Activated CD4-positive, CD25-positive, alpha-beta regulatory T cell treated with anti-CD3 and anti-CD28 coated beads, Interleukin-2, amount 50 U/mL, for 72 hours (primary cell): ENCODE data around the gene C2orf92.
"Not testable (repeated sequence)": the region's sequence is repeated elsewhere in the genome, so short reads cannot be mapped to it uniquely, and the experiment has no call there.

Source experiments
- DNase-seq: peaks from one replicate; pipeline ENCODE4 v3.0.0; 2021

Gene C2orf92

DNA sequence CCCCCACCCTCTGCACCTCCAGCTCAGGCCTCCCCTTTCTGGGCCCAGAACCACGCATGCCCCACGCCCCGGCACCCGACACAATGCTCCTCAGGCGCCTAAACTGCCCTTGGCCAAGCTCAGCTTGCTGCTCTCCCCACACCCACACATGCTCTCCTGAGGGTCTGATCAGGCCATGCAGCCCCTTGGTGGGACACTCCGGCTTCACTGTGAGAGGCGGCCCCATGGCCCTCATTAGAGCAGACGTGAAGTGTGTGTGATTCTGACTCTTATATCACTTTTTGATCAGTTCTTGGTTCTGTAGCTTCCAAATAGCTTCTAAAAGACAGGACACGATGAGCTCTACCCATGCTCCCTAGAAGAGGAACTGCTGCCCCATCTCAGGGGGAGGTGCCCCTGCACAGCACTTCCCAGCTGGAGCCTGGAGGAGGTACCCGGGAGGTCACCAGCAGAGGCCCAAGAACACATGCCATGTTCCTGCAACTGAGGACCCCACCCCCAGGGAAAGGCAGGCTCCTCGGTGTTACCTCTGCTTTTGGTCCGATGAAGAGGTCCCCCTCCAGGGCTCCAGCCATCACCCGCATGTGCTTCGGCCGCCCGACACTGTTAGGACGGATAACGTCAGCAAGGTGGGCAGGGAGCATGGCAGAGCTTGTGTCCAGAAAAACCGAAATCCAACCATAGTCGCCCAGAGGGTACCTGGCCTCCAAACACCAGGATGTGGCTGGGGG is 9.3 kb upstream of the C2orf92 start:
- DNase-seq, result no peak

DNA sequence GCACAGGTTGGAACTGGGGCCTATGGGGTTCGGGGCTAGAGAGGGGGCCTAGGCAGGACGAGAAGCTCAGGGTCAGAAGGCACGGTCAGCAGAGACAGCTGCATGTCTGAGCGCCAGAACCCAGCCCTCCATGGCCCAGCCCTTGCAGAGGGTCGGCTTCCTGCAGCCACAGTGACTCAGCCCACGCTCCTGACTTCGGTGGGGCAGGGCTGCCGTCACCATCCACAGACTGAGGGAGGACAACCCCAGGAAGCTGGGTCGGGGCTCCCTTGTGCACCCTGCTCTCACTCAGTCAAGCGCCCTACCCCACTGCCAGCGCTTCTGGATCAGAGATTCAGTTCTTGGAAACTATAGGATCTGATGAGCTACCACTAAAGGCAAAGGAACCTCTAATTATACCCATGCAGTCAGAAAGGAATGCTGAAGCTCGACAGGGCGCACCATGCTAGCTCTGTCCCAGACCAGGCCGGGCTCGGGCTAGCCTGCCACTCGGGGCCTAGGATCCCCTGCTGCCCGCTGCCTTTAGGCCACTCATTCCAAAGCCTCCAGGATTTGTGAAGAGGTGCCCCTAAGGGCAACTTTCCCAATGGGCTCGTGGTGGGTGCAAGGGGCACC is 8.6 kb upstream of the C2orf92 start:
- no peak for DNase-seq

DNA sequence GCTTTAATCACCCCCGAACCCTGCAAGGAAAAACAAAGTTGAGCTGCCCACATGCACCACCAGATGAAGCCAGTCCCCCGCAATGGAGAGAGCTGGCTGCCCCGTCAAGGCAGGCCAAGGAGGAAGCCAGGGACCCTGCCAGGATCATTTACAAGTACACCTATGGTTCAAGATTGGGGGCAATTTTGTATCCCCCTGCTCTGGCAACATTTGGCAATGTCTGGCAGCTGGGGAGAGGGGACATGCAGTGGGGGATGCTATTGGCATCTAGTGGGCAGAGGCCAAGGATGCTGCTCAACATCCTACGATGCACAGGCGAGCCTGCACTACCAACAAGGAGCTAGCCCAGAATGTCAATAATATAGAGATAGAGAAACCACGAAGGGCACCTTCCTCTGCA is 7.6 kb upstream of the C2orf92 start:
- no peak for DNase-seq

DNA sequence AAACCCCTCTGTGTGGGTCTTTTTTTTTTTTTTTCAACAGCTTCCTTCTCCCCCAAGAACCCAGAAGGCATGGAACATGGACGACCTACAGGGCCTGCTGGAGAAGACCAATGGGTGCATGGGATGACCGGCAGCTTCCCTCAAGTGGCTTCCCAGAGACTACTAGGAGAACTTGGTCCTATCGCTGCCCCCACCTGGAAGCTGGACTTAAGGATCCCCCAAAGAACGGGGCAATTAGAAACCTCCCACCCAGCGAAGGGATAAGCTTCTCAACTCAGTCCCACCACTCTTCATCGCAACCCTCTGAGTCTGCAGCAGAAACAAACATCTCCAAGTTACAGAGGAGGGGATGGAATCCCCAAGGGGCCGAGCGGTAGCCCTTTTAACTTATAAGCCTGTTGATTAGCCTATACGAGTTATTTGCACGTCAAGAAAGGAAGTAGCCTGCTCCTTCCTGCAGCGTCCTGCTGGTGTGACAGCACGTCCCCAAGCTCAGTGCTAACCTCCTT is 7.1 kb upstream of the C2orf92 start:
- DNase-seq, result no peak

DNA sequence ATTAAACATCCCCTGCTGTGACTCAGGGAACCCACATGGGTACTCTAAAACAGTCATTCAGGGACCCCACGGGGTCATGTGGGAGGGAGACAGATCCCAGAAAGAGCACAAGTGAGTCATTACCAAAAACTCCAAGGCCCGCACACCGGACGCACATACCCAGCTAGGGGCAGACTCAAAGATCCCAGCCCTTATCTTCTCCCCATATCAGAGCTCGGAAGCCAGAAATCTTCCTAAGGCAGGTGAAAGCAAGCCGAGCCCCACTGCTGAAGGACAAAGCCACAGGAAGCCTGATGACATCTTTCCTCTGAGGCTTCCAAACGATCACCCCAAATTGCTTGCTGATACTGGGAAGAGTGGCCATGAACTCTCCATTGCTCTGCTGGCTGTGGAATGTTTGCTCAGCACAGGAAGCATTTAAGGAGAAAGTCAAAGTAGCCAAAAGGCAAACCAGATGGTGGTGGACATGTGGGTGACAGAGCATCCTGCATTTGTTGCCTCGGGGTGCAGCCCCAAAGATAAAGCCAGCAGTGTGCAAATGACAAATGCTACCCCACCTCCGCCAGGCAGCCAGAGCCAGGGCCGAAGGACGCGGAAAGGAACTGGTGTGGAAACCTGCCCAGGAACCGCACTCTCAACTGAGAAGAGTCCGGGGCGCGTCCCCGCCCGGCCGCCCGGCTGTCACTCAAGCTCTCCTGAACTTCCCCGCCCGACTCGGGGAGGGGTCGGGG is 6.5 kb upstream of the C2orf92 start:
- peak; percentile 73 for DNase-seq

DNA sequence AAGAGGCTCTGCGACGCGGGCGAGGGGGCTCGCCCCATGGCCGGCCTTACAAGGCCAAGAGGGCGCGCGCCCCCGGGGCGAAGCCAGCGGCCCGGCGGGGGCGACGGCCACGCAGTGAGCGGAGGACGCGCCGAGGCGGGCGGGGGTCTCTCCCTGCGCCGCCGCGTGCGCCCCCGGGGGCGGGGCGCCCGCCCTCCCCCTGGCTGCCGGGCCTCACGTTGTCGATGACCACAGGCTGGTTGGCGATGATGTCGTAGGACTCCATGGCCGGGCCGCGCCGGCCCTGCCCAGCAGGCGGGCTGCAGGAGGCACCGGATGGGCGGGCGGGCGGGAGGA is 5.9 kb upstream of the C2orf92 start:
- no peak for DNase-seq

DNA sequence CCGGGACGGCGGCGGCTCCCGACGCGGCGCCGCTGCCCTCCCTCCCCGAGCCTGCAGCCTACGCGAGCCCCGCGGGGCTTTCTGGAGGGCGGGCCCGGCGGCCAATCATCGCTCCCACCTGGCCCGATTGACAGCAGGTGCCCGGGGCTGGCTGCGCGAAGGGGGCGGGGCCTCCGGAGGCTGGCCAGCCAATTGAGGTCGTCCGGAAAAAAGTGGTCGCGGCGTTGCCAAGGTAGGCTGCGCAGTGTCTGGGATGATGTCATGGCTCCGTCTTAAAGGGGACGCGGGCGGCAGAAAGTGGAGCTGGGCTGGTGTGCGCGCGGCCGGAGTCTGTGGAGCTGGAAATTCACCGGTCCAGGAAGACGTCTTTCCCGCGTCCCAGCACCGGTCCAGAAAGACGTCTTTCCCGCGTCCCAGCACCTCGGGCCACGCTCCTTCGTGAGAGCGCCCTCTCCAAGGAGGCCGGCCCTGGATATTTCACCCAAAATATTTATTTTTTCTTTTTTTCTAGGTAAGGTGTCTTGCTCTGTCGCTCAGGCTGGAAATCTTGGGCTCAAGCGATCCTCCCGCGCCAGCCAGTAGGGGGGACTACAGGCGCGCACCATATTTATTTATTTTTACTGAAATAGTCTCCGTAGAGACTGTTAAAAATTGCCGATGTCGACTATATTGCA is 5.4 kb upstream of the C2orf92 start, which contains the start of gene ACTR1B:
ACTR1B (minus strand) TSS at position 83 of the 674 bp plus-strand sequence. CDS start 154 bp downstream, outside the sequence.
- DNase-seq, result peak; percentile 96

DNA sequence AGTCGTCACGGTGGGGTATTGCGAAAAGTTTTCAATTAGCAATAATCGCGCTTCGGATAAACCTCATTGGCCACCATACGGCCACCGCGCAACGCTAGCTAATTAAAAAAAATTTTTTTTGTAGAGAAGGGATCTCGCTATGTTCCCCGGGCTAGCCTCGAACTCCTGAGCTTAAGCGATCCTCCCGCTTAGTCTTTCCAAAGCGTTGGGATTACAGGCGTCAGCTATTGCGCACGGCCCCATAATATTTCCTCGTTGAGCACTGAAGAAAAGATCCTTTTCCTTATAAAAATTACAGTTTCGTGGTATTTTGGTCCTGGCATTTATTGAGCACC is 4.9 kb upstream of the C2orf92 start:
- no peak for DNase-seq

DNA sequence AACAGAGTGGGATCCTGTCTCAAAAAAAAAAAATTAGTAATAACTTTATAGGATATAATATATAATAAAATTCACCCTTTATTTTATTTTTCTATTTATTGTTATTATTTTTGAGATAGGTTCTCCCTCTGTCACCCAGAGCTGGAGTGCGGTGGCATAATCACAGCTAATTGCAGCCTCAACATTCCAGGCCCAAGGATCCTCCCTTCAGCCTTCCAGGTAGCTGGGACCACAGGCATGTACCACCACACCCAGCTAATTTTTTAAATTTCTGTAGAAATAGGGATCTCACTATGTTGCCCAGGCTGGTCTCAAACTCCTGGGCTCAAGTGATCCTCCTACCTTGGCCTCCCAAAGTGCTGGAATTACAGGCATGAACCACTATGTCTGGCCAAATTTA is 958 bp downstream of the C2orf92 start:
- DNase-seq, result no peak

DNA sequence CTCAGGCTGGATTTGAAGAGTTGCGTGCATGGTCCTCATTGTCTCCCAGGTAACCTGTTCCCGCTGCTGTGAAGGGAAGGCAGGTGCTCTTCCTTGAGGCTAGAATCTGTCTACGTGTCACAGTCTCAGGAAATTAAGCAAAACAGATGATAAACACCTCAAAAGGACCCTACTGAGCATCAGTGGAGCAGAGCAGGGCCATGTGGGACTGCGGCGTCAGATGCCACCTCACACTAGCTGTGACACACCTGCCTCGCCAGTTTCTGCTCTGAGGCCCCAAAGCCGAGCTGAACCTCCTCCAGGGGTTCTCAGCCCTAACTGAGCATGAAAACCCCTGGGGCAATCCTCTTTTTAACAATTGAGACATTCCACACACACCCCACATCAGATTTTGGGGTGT is 2.0 kb downstream of the C2orf92 start:
- no peak for DNase-seq

DNA sequence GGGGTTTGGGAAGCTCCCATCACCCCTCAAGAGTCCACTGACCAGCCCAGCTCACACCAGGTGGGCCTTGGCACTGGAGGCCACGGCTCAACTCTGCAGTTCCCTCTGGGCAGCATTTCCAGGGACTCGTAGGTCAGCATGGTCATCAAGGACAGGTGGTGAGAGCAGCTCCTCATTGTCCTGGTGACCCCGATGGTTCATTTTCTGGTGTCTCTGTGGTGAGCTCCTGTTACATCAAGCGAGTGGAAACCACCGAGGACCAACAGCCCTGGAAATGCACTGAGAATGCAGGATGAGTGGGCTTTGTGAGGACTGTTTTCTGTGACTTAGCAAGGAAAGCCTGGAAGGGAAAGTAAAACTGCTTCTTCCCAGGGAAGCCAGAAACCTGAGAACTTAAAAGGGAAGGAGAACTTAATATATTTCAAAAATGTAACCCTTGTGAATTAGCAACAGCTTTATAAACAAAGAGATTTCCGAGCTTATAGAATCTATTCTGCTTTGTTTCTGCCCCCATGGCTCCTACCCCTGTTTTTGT is 3.2 kb downstream of the C2orf92 start:
- not testable (repeated sequence) for DNase-seq

DNA sequence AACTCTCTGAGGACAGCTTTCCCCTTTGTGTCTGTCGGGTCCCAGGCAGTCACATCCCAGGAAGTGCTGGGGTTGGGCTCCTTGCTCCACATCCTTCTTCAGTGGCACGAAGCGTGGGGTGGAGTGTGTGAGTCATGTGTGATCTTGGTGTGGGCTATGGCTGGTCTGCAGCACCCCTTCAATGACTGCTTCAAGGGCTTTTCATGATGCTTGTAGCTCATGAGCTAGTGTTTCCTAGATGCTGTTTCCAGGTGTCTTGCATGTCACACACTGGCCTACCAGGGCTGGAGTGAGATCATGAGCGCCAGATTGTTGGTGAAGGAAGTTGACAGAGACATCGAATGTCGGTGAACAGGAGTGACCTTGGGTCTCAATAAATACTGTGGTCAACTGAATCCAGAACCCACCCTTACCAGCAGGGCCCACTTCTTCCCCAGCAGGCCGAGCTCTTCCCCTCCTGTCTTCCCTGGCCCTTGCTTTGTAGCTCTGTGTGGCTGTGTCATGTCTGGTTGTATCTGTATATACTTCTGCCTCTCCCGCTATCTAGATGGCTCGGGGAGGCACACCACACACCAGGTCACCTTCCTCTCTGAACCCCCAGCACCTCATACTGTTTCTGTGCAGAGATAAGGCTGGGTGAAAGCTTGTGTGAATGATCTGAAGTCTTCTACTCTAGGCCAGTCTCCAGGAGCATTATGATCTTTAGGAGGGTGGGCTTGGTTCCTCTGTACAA is 3.8 kb downstream of the C2orf92 start:
- no peak for DNase-seq

DNA sequence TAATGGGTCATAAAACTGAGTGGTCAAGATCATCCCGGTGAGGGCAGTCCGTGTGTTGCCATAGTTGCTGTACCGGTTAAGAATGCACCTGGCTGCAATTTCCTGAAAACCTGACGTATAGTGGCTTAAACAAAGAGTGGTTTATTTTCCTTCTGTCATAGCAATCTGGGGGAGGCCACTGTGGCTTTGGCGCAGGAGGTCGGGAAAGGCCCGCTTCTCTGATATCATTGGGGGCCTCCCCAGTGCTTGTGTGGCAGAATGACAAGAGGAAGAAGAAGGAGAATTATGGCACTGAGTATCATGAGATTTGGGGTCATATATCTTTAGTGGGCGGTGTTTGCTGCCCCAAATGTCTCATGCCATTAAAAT is 4.4 kb downstream of the C2orf92 start:
- no peak for DNase-seq

DNA sequence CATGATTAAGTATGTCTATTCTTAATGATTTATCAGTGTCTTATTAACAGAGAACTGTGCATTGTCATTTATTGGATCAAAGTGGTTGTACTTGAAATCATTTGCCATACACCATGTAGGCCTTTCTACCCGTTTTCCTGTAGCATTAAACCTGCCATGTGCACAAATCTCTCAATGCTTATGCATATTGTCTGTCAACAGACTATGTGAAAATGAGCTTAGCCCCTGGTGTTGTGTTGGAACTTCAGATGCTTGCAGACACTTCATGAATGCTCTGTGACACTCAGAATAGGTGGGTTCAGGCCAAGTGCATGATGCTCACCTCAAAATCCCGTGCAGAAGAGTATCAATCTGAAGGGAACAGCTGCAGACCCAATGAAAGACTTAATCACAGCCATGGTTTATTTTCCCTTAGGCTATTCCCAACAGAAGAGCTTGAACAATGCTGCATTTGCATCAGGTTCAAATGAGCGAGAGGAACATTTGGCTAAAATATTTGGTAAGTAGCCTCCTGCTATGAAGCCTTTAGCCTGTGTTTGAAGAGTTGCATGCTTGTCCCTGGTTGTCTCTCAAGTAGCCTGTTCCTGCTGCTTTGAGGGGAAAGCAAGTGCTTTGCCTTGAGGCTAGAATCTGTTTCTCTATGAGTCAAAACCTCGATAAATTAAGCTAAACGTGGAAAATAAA is 6.1 kb downstream of the C2orf92 start:
- no peak for DNase-seq

DNA sequence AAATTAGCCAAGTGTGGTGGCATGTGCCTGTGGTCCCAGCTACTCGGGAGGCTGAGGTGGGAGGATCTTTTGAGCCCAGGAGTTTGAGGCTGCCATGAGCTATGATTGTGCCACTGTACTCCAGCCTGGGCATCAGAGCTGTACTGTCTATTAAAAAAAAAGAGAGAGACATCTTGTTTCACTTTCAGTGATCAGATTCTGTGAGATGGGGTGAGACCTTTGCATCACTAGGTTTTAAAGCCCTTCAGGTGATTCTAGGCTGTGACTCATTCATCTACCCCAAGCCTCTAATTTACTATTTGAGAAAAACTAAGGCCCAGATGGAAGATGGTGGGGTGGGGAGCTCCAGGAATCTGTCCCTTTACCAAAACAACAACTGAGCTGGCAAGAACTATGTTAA is 7.1 kb downstream of the C2orf92 start:
- DNase-seq, result no peak

DNA sequence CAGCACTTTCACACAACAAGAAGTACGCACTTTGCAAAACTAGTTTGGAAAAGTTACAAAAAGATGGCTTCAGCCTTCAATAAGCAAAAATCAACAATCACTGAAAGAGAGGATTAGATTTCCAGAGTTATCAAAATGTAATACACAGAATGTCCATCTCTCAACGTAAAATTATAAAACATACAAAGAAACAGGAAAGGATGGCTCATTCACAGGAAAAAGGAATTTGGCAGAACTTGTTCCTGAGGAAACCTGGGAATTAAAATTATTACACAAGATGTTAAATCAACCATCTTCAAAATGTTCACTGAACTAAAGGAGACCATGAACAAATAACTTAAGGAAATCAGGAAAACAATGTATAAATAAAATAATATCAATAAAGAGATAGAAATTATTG is 8.0 kb downstream of the C2orf92 start:
- no peak for DNase-seq

DNA sequence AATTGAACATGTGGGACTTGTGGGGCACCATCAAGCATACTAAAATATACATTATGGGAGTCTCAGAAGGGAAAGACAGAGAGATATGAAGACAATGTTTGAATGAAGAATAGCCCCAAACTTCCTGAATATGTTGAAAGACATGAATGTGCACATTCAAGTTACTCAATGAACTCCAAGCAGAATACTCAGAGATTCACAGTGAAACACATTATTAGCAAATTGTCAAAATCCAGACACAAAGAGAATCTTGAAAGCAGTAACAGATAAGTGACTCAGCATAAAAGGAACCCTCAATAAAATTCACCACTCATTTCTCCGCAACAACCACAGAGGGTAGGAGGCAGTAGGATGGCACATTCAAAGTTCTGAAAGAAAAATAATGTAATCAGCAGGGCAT is 8.8 kb downstream of the C2orf92 start:
- no peak for DNase-seq

DNA sequence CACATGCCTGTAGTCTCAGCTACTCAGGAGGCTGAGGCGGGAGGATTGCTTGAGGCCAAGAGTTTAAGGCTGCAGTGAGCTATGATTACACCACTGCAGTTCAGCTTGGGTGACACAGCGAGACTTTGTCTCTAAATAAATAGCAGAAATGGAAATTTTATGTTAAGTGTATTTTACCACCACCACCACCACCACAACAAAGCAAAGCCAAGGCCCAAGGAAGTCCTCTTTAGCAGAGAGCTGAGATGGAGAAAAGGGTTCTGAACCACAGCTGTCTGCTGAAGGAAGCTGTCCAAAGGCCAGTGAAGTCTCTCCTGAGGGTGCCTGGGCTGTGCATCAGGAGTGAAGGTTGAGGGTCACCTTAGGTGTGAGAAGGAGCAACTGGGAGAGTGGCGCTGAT is 17.7 kb downstream of the C2orf92 start:
- DNase-seq, result not testable (repeated sequence)

DNA sequence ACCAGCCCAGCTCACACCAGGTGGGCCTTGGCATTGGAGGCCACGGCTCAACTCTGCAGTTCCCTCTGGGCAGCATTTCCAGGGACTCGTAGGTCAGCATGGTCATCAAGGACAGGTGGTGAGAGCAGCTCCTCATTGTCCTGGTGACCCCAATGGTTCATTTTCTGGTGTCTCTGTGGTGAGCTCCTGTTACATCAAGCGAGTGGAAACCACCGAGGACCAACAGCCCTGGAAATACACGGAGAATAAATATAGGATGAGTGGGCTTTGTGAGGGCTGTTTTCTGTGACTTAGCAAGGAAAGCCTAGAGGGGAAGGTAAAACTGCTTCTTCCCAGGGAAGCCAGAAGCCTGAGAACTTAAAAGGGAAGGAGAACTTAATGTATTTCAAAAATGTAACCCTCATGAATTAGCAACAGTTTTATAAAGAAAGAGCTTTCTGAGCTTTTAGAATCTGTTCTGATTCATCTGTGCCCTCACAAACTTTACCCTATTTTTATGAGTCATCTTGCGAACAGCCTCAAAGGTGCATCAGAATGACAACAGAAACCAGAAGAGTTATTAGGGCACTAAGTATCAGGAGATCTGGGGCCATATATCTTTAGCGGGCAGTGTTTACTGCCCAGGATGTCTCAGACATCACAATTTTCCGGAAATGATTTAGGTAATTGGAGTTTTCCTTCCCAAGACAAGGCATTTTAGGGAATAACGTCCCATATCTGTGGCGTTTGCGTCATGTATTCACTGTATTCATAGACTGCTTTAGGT is 18.7 kb downstream of the C2orf92 start:
- DNase-seq, result no peak

DNA sequence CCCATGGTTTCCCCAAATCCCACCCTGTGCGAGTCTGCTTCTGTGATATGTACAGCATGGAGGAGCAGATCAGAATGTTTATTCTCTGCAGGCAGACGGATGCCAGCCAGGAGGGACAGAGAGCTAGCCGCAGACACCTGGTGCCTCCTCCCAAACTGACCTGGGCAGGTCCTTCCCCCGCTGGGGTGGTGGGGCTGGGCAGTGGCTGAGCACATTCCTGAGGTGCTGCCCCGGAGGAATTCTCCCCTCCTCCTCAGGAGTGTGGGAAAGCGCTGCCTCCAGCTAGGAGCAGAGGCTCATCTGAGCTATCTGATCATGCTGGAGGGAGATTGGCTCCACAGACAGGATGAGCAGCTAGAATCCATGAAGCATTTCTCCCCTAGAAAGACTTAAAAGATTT is 21.7 kb downstream of the C2orf92 start:
- no peak for DNase-seq

DNA sequence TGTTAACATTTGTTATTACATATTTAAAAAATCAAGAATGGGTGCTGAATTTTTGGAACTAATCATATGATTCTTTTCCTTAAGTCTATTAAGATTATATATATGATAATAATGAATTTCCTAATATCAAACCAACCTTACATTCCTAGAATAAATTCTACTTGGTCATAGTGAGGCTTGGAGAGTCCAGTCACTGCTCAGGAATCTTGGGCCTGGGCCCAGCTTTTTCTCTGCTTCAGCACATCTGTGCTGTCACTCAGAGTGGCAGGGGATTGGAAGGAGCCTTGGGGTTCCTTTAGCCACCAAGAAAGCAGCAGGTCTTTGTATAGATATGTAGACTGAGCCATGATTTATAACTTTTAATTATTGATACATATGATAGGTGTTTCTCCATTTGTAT is 24.0 kb downstream of the C2orf92 start:
- no peak for DNase-seq
